Measurements from ENCODE around the gene CREB3L4. TPM values are rescaled to one million over a fixed set of nuclear protein-coding genes. Genes with fewer than 3 reads are reported as not detected.

Gene CREB3L4
- total and polyA plus RNA-seq, 2 of the 13 experiments (the other 11 are each of a cell fraction or from before 2014, with no cell fraction given): 9.9 to 18.7 TPM

- no peak for FAIRE-seq
- H3K4me2 ChIP-seq (ENCODE audit: low read depth, low read length): no peak overlapping the region
- peaks cover 0 to 7% of the 10 kb centered on the region in 2 experiments; a peak in 1 of 5 replicates for H3K27me3 ChIP-seq (ENCODE audit: control insufficient read depth in 1 of 2, insufficient read depth in 2 of 2, low read length in 2 of 2)
- no peak for DNase-seq (ENCODE audit: low spot score)
- ATAC-seq: no peak
- H4K20me1 ChIP-seq (ENCODE audit: insufficient read depth, low read length): peaks cover 7% of the 10 kb centered on the region; the same call in 1 of the 2 replicates
- POLR2A ChIA-PET: interaction anchor here (1.1 to 10.0 kb wide), 3 partner anchors 17 to 30 kb away, joined by 3 to 209 read pairs (median 4); partner anchors contain the start of gene JTB
- intact Hi-C loops (cut with micrococcal nuclease; ENCODE audit: unreplicated experiment) (no loop called here), in situ Hi-C loops (cut with HindIII; ENCODE audit: extremely low pct_ligation_motif_present, low pct_unique_long_range_greater_than_20kb) (no loop called here)
- H3K9ac ChIP-seq (ENCODE audit: insufficient read depth, low read depth, low read length): no peak overlapping the region
- H2AFZ ChIP-seq (ENCODE audit: low read length): no peak overlapping the region
- CTCF ChIA-PET (ENCODE audit: low intra/inter-chr PET ratio, low total read pairs): no interaction called here
- no peaks in the 10 kb centered on the region for H3K9me3 ChIP-seq (ENCODE audit: low read length)
- H3K4me1 ChIP-seq (ENCODE audit: insufficient read depth, low read length): peaks cover 54% of the 10 kb centered on the region
- TF ChIP-seq AGO2 (optimal IDR thresholded peaks at IDR 0.05; ENCODE audit: low read depth, low read length) (peak; percentile 48), ZNF781 (CRISPR knock-in tag; IDR thresholded peaks at IDR 0.05; ENCODE audit: borderline replicate concordance, not compliant biosample characterization) (no peak)
- WGBS (ENCODE audit: low lambda C conversion rate): 98% methylated on average over 8 of the region's 11 CpGs
- BruUV-seq (replicated peaks): no TSS peak
- peaks cover 53% of the 10 kb centered on the region for H3K79me2 ChIP-seq (ENCODE audit: insufficient read depth, low read length)
- H3K36me3 ChIP-seq (replicated peaks in 1 of 2; ENCODE audit: control insufficient read depth in 1 of 2, insufficient read depth in 2 of 2, low read length in 2 of 2): peaks cover 0 to 13% of the 10 kb centered on the region in 2 experiments; a peak in 1 of 5 replicates
- no peak overlapping the region for H3K4me3 ChIP-seq (replicated peaks in 1 of 3; ENCODE audit: insufficient read depth in 1 of 3, low read depth in 2 of 3, low read length in 3 of 3)
- no peak overlapping the region for H3K27ac ChIP-seq (ENCODE audit: extremely low read length, insufficient read depth, low read length)
Observed at GRCh38 chr1:153960206-153960605, 7.5 kb upstream of the CREB3L4 start.

GRCh38 chr1:153961421-153961820 is 6.3 kb upstream of the CREB3L4 start:
- peaks cover 53% of the 10 kb centered on the region for H3K4me1 ChIP-seq (ENCODE audit: insufficient read depth, low read length)
- no peak overlapping the region for H2AFZ ChIP-seq (ENCODE audit: low read length)
- ChIA-PET POLR2A (interaction anchor here (3.7 to 10.0 kb wide), 2 partner anchors 16 kb away, joined by 41 to 209 read pairs; partner anchors contain the start of genes DENND4B and JTB), CTCF (ENCODE audit: low intra/inter-chr PET ratio, low total read pairs) (no interaction called here)
- WGBS (ENCODE audit: low lambda C conversion rate): 96% methylated on average over 4 of the region's 4 CpGs
- peaks cover 44% of the 10 kb centered on the region for H3K79me2 ChIP-seq (ENCODE audit: insufficient read depth, low read length)
- peaks cover 0 to 13% of the 10 kb centered on the region in 2 experiments; a peak in 1 of 5 replicates for H3K36me3 ChIP-seq (replicated peaks in 1 of 2; ENCODE audit: control insufficient read depth in 1 of 2, insufficient read depth in 2 of 2, low read length in 2 of 2)
- H3K4me2 ChIP-seq (ENCODE audit: low read depth, low read length): peak overlapping the region; percentile 98
- peak overlapping the region in 2 of 3 experiments; percentile 90 to 92; a peak in 2 of 6 replicates for H3K4me3 ChIP-seq (replicated peaks in 1 of 3; ENCODE audit: insufficient read depth in 1 of 3, low read depth in 2 of 3, low read length in 3 of 3)
- in situ Hi-C loops (cut with HindIII; ENCODE audit: extremely low pct_ligation_motif_present, low pct_unique_long_range_greater_than_20kb): no loop called here
- DNase-seq (ENCODE audit: low spot score): no peak
- H3K9ac ChIP-seq (ENCODE audit: insufficient read depth, low read depth, low read length): peak overlapping the region; percentile 89
- H4K20me1 ChIP-seq (ENCODE audit: insufficient read depth, low read length): peaks cover 2% of the 10 kb centered on the region; the same call in 1 of the 2 replicates
- intact Hi-C loops (cut with micrococcal nuclease; ENCODE audit: unreplicated experiment): no loop called here
- no TSS peak for BruUV-seq (replicated peaks)
- H3K27ac ChIP-seq (ENCODE audit: extremely low read length, insufficient read depth, low read length): peak overlapping the region; percentile 79
- no peak for ATAC-seq
- FAIRE-seq: no peak
- no peaks in the 10 kb centered on the region for H3K9me3 ChIP-seq (ENCODE audit: low read length)
- peaks cover 0 to 7% of the 10 kb centered on the region in 2 experiments; a peak in 1 of 5 replicates for H3K27me3 ChIP-seq (ENCODE audit: control insufficient read depth in 1 of 2, insufficient read depth in 2 of 2, low read length in 2 of 2)
- TF ChIP-seq POLR2G (IDR thresholded peaks at IDR 0.05; ENCODE audit: low read depth, low read length): no peak
- TF ChIP-seq AKNA (CRISPR knock-in tag; IDR thresholded peaks at IDR 0.05; ENCODE audit: borderline replicate concordance): no peak
- TF ChIP-seq MAFK (conservative IDR thresholded peaks at IDR 0.05 in 1 of 2, IDR thresholded peaks at IDR 0.05 in 1 of 2; ENCODE audit: low read length in 2 of 2): no peak
- TF ChIP-seq ZNF512 (CRISPR knock-in tag; IDR thresholded peaks at IDR 0.05): no peak
- TF ChIP-seq ZNF616 (CRISPR knock-in tag; IDR thresholded peaks at IDR 0.05; ENCODE audit: low read depth): no peak
- no peak for TF ChIP-seq PBX2 (CRISPR knock-in tag; IDR thresholded peaks at IDR 0.05)
- TF ChIP-seq STAT5B (CRISPR knock-in tag; IDR thresholded peaks at IDR 0.05): no peak

Data from HepG2 (cell line).